RCC 7860 (cell line): Measurements from ENCODE around the gene SLC26A1.
"Not testable (repeated sequence)": the region's sequence is repeated elsewhere in the genome, so short reads cannot be mapped to it uniquely, and the experiment has no call there.

Source experiments
- DNase-seq: peaks from one replicate; pipeline ENCODE4 v3.0.0-alpha.2; 2015; ENCODE audit warnings: low spot score
- FAIRE-seq: peaks from 2 replicates; lab custom pipeline; 2012; peaks lifted over from hg19 to GRCh38; lab: Jason Lieb, UNC

The SLC26A1 gene

GRCh38 chr4:939508-939907, 53.7 kb downstream of the SLC26A1 start:
- not testable (repeated sequence) for DNase-seq, FAIRE-seq
